Measurements from ENCODE around the gene ART3. TPM values are rescaled to one million over a fixed set of nuclear protein-coding genes. Genes with fewer than 3 reads are reported as not detected.

The ART3 gene
- polyA plus RNA-seq, 1 donor (not counting 4 experiments of a cell fraction or from before 2014, with no cell fraction given): 0.64 TPM

DNA sequence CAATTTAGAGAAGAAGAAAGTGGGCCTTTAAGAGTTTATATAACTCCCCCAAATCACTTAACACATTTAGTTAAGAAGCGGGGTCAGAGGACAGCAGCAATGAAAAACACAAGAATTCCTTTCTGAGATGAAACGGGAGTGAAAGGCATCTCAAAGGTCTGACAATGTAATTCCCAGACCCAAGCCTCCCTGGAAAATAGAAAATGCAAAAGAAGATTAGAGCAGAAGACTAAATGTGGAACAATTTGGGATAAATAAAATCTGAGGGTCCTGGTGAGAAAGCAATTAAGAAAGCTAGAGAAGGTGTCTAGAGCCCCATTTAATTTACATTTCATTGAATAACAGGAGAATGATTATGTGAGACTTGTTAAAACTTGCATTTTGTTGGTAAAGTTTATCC lies 19.1 kb upstream of the ART3 start:
- peaks cover 22% of the 10 kb centered on the region for H3K4me1 ChIP-seq (ENCODE audit: control insufficient read depth, extremely low read depth, insufficient read depth, low read length)
- H3K79me2 ChIP-seq (ENCODE audit: control insufficient read depth, insufficient read depth, low read length): no peaks in the 10 kb centered on the region
- H3K9ac ChIP-seq (ENCODE audit: control insufficient read depth, extremely low read depth, insufficient read depth, low read length): no peak overlapping the region
- DNase-seq (ENCODE audit: low read depth, low spot score) (no peak), FAIRE-seq (no peak)
- no peaks in the 10 kb centered on the region for H4K20me1 ChIP-seq (ENCODE audit: control insufficient read depth, extremely low read depth, insufficient read depth, low read length)
- no peak for TF ChIP-seq EZH2 (IDR thresholded peaks at IDR 0.05; ENCODE audit: low read length)
- TF ChIP-seq, protein P1, sequence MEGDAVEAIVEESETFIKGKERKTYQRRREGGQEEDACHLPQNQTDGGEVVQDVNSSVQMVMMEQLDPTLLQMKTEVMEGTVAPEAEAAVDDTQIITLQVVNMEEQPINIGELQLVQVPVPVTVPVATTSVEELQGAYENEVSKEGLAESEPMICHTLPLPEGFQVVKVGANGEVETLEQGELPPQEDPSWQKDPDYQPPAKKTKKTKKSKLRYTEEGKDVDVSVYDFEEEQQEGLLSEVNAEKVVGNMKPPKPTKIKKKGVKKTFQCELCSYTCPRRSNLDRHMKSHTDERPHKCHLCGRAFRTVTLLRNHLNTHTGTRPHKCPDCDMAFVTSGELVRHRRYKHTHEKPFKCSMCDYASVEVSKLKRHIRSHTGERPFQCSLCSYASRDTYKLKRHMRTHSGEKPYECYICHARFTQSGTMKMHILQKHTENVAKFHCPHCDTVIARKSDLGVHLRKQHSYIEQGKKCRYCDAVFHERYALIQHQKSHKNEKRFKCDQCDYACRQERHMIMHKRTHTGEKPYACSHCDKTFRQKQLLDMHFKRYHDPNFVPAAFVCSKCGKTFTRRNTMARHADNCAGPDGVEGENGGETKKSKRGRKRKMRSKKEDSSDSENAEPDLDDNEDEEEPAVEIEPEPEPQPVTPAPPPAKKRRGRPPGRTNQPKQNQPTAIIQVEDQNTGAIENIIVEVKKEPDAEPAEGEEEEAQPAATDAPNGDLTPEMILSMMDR (optimal IDR thresholded peaks at IDR 0.05 in 1 of 3, IDR thresholded peaks at IDR 0.05 in 1 of 3, conservative IDR thresholded peaks at IDR 0.05 in 1 of 3; ENCODE audit: extremely low read depth in 1 of 3, insufficient read depth in 2 of 3, low read length in 3 of 3): no peak
- no peak overlapping the region for H3K4me3 ChIP-seq (ENCODE audit: control insufficient read depth in 2 of 3, extremely low read depth in 1 of 3, insufficient read depth in 2 of 3, low read depth in 1 of 3, low read length in 3 of 3)
- H3K27ac ChIP-seq (ENCODE audit: control insufficient read depth, insufficient read depth, low read length): no peak overlapping the region
- dilution Hi-C loops (cut with MboI; ENCODE audit: extremely low pct_ligation_motif_present, low sequenced_read_pairs): no loop called here
- no peaks in the 10 kb centered on the region for H3K36me3 ChIP-seq (ENCODE audit: control insufficient read depth in 2 of 2, extremely low read depth in 1 of 2, insufficient read depth in 2 of 2, low read length in 2 of 2)
- H3K4me2 ChIP-seq (ENCODE audit: control insufficient read depth, extremely low read depth, insufficient read depth, low read depth, low read length): no peak overlapping the region
- H3K9me3 ChIP-seq (ENCODE audit: control insufficient read depth, low read depth, low read length): no peaks in the 10 kb centered on the region
- no peaks in the 10 kb centered on the region for H3K27me3 ChIP-seq (ENCODE audit: control insufficient read depth, extremely low read depth, insufficient read depth, low read length)
- H2AFZ ChIP-seq (ENCODE audit: control insufficient read depth, low read length): no peak overlapping the region
- H3K9me1 ChIP-seq (ENCODE audit: control insufficient read depth, extremely low read depth, insufficient read depth, low read length): no peaks in the 10 kb centered on the region

DNA sequence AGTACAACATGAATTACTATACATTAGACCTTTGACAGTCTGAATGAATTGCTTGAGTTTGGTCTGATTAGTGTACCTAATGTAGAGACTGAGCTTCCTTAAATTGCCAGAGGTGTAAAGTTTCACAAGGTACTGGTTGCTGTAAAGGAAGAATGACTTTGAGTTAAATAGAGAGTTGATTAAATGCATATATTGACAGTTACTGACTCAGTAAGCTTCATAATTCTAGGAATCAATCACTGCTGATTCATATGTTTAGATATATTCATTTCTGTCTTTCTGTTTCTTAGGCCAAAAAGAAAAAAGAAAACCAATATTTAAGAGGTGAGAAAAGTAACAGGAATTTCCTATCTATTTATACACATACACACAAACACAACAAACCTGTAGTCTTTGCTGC lies 16.2 kb upstream of the ART3 start:
- no peaks in the 10 kb centered on the region for H3K36me3 ChIP-seq (ENCODE audit: control insufficient read depth in 2 of 2, extremely low read depth in 1 of 2, insufficient read depth in 2 of 2, low read length in 2 of 2)
- H2AFZ ChIP-seq (ENCODE audit: control insufficient read depth, low read length): no peak overlapping the region
- H4K20me1 ChIP-seq (ENCODE audit: control insufficient read depth, extremely low read depth, insufficient read depth, low read length): no peaks in the 10 kb centered on the region
- H3K9me3 ChIP-seq (ENCODE audit: control insufficient read depth, low read depth, low read length): no peaks in the 10 kb centered on the region
- H3K4me2 ChIP-seq (ENCODE audit: control insufficient read depth, extremely low read depth, insufficient read depth, low read depth, low read length): peak overlapping the region; percentile 74
- H3K9ac ChIP-seq (ENCODE audit: control insufficient read depth, extremely low read depth, insufficient read depth, low read length): no peak overlapping the region
- no peaks in the 10 kb centered on the region for H3K27me3 ChIP-seq (ENCODE audit: control insufficient read depth, extremely low read depth, insufficient read depth, low read length)
- DNase-seq (ENCODE audit: low read depth, low spot score) (no peak), FAIRE-seq (no peak)
- H3K79me2 ChIP-seq (ENCODE audit: control insufficient read depth, insufficient read depth, low read length): no peaks in the 10 kb centered on the region
- H3K27ac ChIP-seq (ENCODE audit: control insufficient read depth, insufficient read depth, low read length): no peak overlapping the region
- H3K4me3 ChIP-seq (ENCODE audit: control insufficient read depth in 2 of 3, extremely low read depth in 1 of 3, insufficient read depth in 2 of 3, low read depth in 1 of 3, low read length in 3 of 3): no peak overlapping the region
- no peak for TF ChIP-seq EZH2 (IDR thresholded peaks at IDR 0.05; ENCODE audit: low read length)
- peaks cover 26% of the 10 kb centered on the region for H3K4me1 ChIP-seq (ENCODE audit: control insufficient read depth, extremely low read depth, insufficient read depth, low read length)
- no peaks in the 10 kb centered on the region for H3K9me1 ChIP-seq (ENCODE audit: control insufficient read depth, extremely low read depth, insufficient read depth, low read length)
- dilution Hi-C loops (cut with MboI; ENCODE audit: extremely low pct_ligation_motif_present, low sequenced_read_pairs): no loop called here

DNA sequence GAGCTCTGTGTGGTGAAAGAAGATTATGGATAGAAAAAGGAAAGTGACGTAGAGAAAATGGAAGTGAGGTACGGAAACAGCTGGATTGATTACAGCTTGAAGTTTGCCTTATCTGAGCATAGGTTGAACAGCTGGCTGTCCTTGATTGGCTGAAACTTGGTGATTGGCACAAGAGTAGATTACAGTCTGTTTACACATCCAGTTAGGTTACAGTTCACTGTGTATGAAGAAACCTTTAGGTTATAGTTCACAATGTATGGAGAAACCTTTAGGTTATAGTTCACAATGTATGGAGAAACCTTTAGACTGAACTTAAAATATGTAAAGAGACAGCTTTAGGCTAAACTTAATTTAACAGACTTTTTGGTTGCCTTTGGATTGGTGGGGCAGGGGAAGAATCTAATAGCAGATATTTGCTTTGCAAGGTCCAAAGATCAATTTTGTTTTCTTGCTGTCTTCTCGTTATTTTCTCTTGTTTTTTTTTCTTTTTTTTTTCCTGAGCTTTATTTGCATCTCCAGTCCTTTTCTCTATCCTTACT lies 15.6 kb upstream of the ART3 start:
- no peaks in the 10 kb centered on the region for H3K9me1 ChIP-seq (ENCODE audit: control insufficient read depth, extremely low read depth, insufficient read depth, low read length)
- peak; percentile 67 for FAIRE-seq
- H3K4me2 ChIP-seq (ENCODE audit: control insufficient read depth, extremely low read depth, insufficient read depth, low read depth, low read length): peak overlapping the region; percentile 74
- no peak overlapping the region for H3K9ac ChIP-seq (ENCODE audit: control insufficient read depth, extremely low read depth, insufficient read depth, low read length)
- no peaks in the 10 kb centered on the region for H3K27me3 ChIP-seq (ENCODE audit: control insufficient read depth, extremely low read depth, insufficient read depth, low read length)
- H3K27ac ChIP-seq (ENCODE audit: control insufficient read depth, insufficient read depth, low read length): peak overlapping the region; percentile 73
- H3K9me3 ChIP-seq (ENCODE audit: control insufficient read depth, low read depth, low read length): no peaks in the 10 kb centered on the region
- H2AFZ ChIP-seq (ENCODE audit: control insufficient read depth, low read length): peak overlapping the region; percentile 25
- H3K4me3 ChIP-seq (ENCODE audit: control insufficient read depth in 2 of 3, extremely low read depth in 1 of 3, insufficient read depth in 2 of 3, low read depth in 1 of 3, low read length in 3 of 3): peak overlapping the region in 1 of 3 experiments; percentile 22
- no peaks in the 10 kb centered on the region for H4K20me1 ChIP-seq (ENCODE audit: control insufficient read depth, extremely low read depth, insufficient read depth, low read length)
- H3K36me3 ChIP-seq (ENCODE audit: control insufficient read depth in 2 of 2, extremely low read depth in 1 of 2, insufficient read depth in 2 of 2, low read length in 2 of 2): no peaks in the 10 kb centered on the region
- no peaks in the 10 kb centered on the region for H3K79me2 ChIP-seq (ENCODE audit: control insufficient read depth, insufficient read depth, low read length)
- H3K4me1 ChIP-seq (ENCODE audit: control insufficient read depth, extremely low read depth, insufficient read depth, low read length): peaks cover 26% of the 10 kb centered on the region
- no peak for DNase-seq (ENCODE audit: low read depth, low spot score)
- dilution Hi-C loops (cut with MboI; ENCODE audit: extremely low pct_ligation_motif_present, low sequenced_read_pairs): no loop called here
- TF ChIP-seq, protein P1 (optimal IDR thresholded peaks at IDR 0.05 in 1 of 3, IDR thresholded peaks at IDR 0.05 in 1 of 3, conservative IDR thresholded peaks at IDR 0.05 in 1 of 3; ENCODE audit: extremely low read depth in 1 of 3, insufficient read depth in 2 of 3, low read length in 3 of 3): no peak
- no peak for TF ChIP-seq EZH2 (IDR thresholded peaks at IDR 0.05; ENCODE audit: low read length)
